Panc1 (cell line): Measurements from ENCODE around the gene ANO4. TPM values are rescaled to one million over a fixed set of nuclear protein-coding genes. Genes with fewer than 3 reads are reported as not detected.

Source experiments
- ATAC-seq: fragments of 200-7000 bp; cut with Tn5 transposase; 2 replicates; pipeline ENCODE4 v1.9.1; 2020; ENCODE audit warnings: mild to moderate bottlenecking, moderate library complexity
- BruUV-seq: library from RNA; stranded (reverse); fragments of 400-500 nt; replicated peaks from 2 replicates; lab custom pipeline; 2021; lab: Mats Ljungman, UMichigan
- CTCF ChIA-PET: fragments of 300-600 bp; sonication (Branson Sonifier 250); formaldehyde crosslinking; loops from one replicate; lab custom pipeline; 2022; ENCODE audit warnings: antibody characterized with exemption; lab: Charles Lee
- POLR2A ChIA-PET: fragments of 300-600 bp; sonication (Branson Sonifier 250); formaldehyde crosslinking; loops from one replicate; lab custom pipeline; 2022; ENCODE audit warnings: antibody characterized with exemption; lab: Charles Lee
- DNase-seq: peaks from one replicate; pipeline ENCODE4 v3.0.0-alpha.2; 2010; ENCODE audit warnings: low read depth, low spot score
- H3K27ac ChIP-seq: 2 replicates; pipeline ENCODE4 v1.5.1; 2011; ENCODE audit warnings: mild to moderate bottlenecking, low read length, inconsistent platforms
- H3K27me3 ChIP-seq: fragments of 200-500 bp; sonication (Bioruptor generic); 2 replicates; pipeline ENCODE4 v1.6.0; 2014; ENCODE audit warnings: low read length, inconsistent platforms; ENCODE audit not compliant: control insufficient read depth, insufficient read depth
- H3K36me3 ChIP-seq: fragments of 200-500 bp; sonication (Bioruptor generic); 2 replicates; pipeline ENCODE4 v1.5.1; 2014; ENCODE audit warnings: inconsistent platforms, mild to moderate bottlenecking, low read length, moderate library complexity; ENCODE audit not compliant: control insufficient read depth, insufficient read depth
- H3K4me1 ChIP-seq: 2 replicates; pipeline ENCODE4 v1.5.1; 2011; ENCODE audit warnings: inconsistent platforms, mild to moderate bottlenecking, low read length, moderate library complexity; ENCODE audit not compliant: control insufficient read depth, insufficient read depth
- H3K4me3 ChIP-seq, 2 experiments: 2 replicates each; pipeline ENCODE4 v1.5.1; 2011 to 2012; ENCODE audit warnings: low read depth in 2 of 2, low read length in 2 of 2, mild to moderate bottlenecking in 2 of 2, inconsistent platforms in 1 of 2, moderate library complexity in 1 of 2
- H3K9me3 ChIP-seq: fragments of 200-500 bp; sonication (Bioruptor generic); 2 replicates; pipeline ENCODE4 v1.5.1; 2014; ENCODE audit warnings: low read depth, mild to moderate bottlenecking, inconsistent platforms, low read length, moderate library complexity; ENCODE audit not compliant: control insufficient read depth, insufficient read depth
- CTCF ChIP-seq: fragments of 450-650 bp; IDR thresholded peaks from 2 replicates; pipeline ENCODE4 v1.5.1; 2017; ENCODE audit warnings: mild to moderate bottlenecking
- POLR2AphosphoS5 ChIP-seq: IDR thresholded peaks from 2 replicates; pipeline ENCODE4 v1.6.1; 2012; ENCODE audit warnings: mild to moderate bottlenecking, low read depth, low read length, moderate library complexity
- REST ChIP-seq, 2 experiments: IDR thresholded peaks; 2 replicates each; pipeline ENCODE4 v1.6.1; 2011 to 2012; ENCODE audit warnings: low read depth in 2 of 2, control low read depth in 1 of 2, low read length in 1 of 2, mild to moderate bottlenecking in 1 of 2, moderate library complexity in 1 of 2; ENCODE audit not compliant: insufficient read depth in 1 of 2
- SIN3A ChIP-seq: IDR thresholded peaks from 2 replicates; pipeline ENCODE4 v1.6.1; 2012; ENCODE audit warnings: low read depth, mild to moderate bottlenecking, low read length, moderate library complexity, borderline replicate concordance; ENCODE audit not compliant: insufficient read depth
- TCF7L2 ChIP-seq: IDR thresholded peaks from 2 replicates; pipeline ENCODE4 v1.6.1; 2011; ENCODE audit warnings: mild to moderate bottlenecking, low read depth, low read length, inconsistent platforms
- in situ Hi-C: cut with HindIII; loops from 2 replicates; pipeline ENCODE4 v1.10.0; 2016; ENCODE audit warnings: low sequenced_read_pairs, low pct_unique_long_range_greater_than_20kb
- intact Hi-C: fragments of 100-400 bp; cut with micrococcal nuclease; formaldehyde crosslinking; loops from one replicate; pipeline ENCODE4 v1.10.0; 2022; ENCODE audit not compliant: unreplicated experiment
- total RNA-seq: library from RNA; stranded (reverse); gene quantifications from one replicate; pipeline ENCODE4 v1.2.1, GENCODE V29; 2021; ENCODE audit not compliant: unreplicated experiment

The ANO4 gene
- total RNA-seq, 1 experiment from 2014 or later = not detected

DNA sequence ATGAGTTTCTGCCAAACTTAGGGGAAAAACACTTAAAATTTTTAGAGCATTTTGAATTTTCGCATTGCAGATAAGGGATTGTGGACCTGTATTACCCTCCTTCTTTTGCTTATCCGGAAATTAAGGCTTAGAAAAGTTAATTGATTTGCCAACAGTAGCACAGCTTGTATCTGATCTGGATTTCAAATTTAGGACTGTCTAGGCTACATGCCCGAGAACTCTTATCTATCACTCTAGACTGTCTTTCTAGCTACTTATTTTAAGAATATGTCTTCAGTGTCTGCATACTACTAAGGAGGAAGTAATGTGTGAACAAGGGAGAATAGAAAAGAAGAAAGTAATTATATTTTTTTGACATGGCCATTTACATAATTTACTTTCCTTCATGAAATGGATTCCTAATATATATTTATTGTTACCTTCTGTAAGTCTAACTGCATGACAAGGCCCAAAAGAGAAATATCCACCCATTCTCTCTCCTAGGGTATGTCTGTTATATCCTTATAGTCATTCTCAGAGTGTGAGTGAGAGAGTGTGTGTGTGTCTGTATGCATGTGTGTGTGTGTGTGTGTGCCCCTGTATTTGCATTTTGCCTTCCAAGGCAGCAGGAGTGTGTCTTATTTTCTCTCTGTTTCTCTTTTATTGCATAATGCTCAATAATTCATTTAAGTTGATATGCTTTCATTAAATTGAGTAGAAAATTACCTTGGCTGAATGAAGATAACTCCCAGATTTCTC is 283.4 kb downstream of the ANO4 start:
- TF ChIP-seq REST (IDR thresholded peaks at IDR 0.05; ENCODE audit: insufficient read depth in 1 of 2, low read depth in 2 of 2, low read length in 1 of 2) = no peak
- no peak for TF ChIP-seq TCF7L2
- no peak for TF ChIP-seq CTCF
- TF ChIP-seq POLR2AphosphoS5 = no peak
- no peak for TF ChIP-seq SIN3A
- ChIA-PET POLR2A (no interaction called here), CTCF (no interaction called here)
- H3K9me3 ChIP-seq = no peaks in the 10 kb centered on the region
- no peaks in the 10 kb centered on the region for H3K36me3 ChIP-seq
- no peak for ATAC-seq
- no peak for DNase-seq
- no peak overlapping the region for H3K27ac ChIP-seq
- in situ Hi-C loops (no loop called here), intact Hi-C loops (no loop called here)
- no TSS peak for BruUV-seq
- H3K4me1 ChIP-seq = no peaks in the 10 kb centered on the region
- H3K27me3 ChIP-seq = no peaks in the 10 kb centered on the region
- H3K4me3 ChIP-seq = no peak overlapping the region

- ATAC-seq = no peak
- no TSS peak for BruUV-seq
- Histone ChIP-seq H3K27ac (no peak overlapping the region), H3K4me1 (no peaks in the 10 kb centered on the region), H3K4me3 (no peak overlapping the region), H3K36me3 (no peaks in the 10 kb centered on the region), H3K9me3 (no peaks in the 10 kb centered on the region), H3K27me3 (no peaks in the 10 kb centered on the region)
- intact Hi-C loops (no loop called here), in situ Hi-C loops (no loop called here)
- no peak for DNase-seq
- POLR2A ChIA-PET = no interaction called here
- CTCF ChIA-PET = no interaction called here
- TF ChIP-seq TCF7L2 = no peak
- no peak for TF ChIP-seq SIN3A
- no peak for TF ChIP-seq CTCF
- TF ChIP-seq REST (IDR thresholded peaks at IDR 0.05; ENCODE audit: insufficient read depth in 1 of 2, low read depth in 2 of 2, low read length in 1 of 2) = no peak
- no peak for TF ChIP-seq POLR2AphosphoS5
Measured at GRCh38 chr12:101078536-101079285, 284.1 kb downstream of the ANO4 start.
